DMS 273 (cell line): ENCODE results near the gene TIMM10B.
A peak's percentile ranks its signal among the peaks of the same experiment; 100 is the strongest.

ENCODE experiments used
- DNase-seq: peaks from one replicate; lab custom pipeline; 2025; ENCODE audit not compliant: unreplicated experiment; lab: John Stamatoyannopoulos, UW

TIMM10B gene

GRCh38 chr11:6481012-6481923 lies at the start of gene TIMM10B, which contains the start of gene ARFIP2:
TSS of gene TIMM10B (plus strand) at chr11:6481501. CDS start at chr11:6481517, 16 bp downstream.
TSS of gene ARFIP2 (minus strand) at chr11:6481331. CDS start at chr11:6480421, 910 bp downstream.
- peak; percentile 98 for DNase-seq

- DNase-seq: no peak
Observed at GRCh38 chr11:6431861-6432260, 49.4 kb upstream of the TIMM10B start.

- DNase-seq: peak; percentile 2
Observed at GRCh38 chr11:6433998-6434660, 47.2 kb upstream of the TIMM10B start.

- no peak for DNase-seq
Observed at GRCh38 chr11:6437423-6437822, 43.9 kb upstream of the TIMM10B start.

- no peak for DNase-seq
Observed at GRCh38 chr11:6437993-6438392, 43.3 kb upstream of the TIMM10B start.

- DNase-seq: peak; percentile 72
Observed at GRCh38 chr11:6438979-6439571, 42.2 kb upstream of the TIMM10B start.

GRCh38 chr11:6440906-6441358 lies 40.4 kb upstream of the TIMM10B start, which contains the start of gene HPX:
TSS of gene HPX (minus strand) at chr11:6440987. CDS start at chr11:6440963, 24 bp downstream.
- DNase-seq: no peak

- no peak for DNase-seq
Observed at GRCh38 chr11:6442441-6442840, 38.9 kb upstream of the TIMM10B start.

- peak; percentile 50 for DNase-seq
Observed at GRCh38 chr11:6443269-6444003, 37.9 kb upstream of the TIMM10B start.

- DNase-seq: no peak
Observed at GRCh38 chr11:6448574-6448973, 32.7 kb upstream of the TIMM10B start.

GRCh38 chr11:6452219-6452618 lies 29.1 kb upstream of the TIMM10B start:
- no peak for DNase-seq

- no peak for DNase-seq
Observed at GRCh38 chr11:6453152-6453551, 28.1 kb upstream of the TIMM10B start.

GRCh38 chr11:6455070-6455469 lies 26.2 kb upstream of the TIMM10B start:
- no peak for DNase-seq

- no peak for DNase-seq
Observed at GRCh38 chr11:6456361-6457073, 24.8 kb upstream of the TIMM10B start.

GRCh38 chr11:6457581-6458320 lies 23.6 kb upstream of the TIMM10B start:
- no peak for DNase-seq

- no peak for DNase-seq
Observed at GRCh38 chr11:6458352-6459098, 22.8 kb upstream of the TIMM10B start.

- DNase-seq: no peak
Observed at GRCh38 chr11:6459099-6459450, 22.2 kb upstream of the TIMM10B start.

GRCh38 chr11:6468712-6469495 lies 12.4 kb upstream of the TIMM10B start:
- DNase-seq: peak; percentile 60
